Activated CD8-positive, alpha-beta memory T cell treated with anti-CD3 and anti-CD28 coated beads for 1 hour (primary cell): ENCODE results near the gene TNFAIP8L2.

Source experiments
- DNase-seq, 2 donors: peaks; one replicate each; pipeline ENCODE4 v3.0.0-alpha.2; 2020; ENCODE audit warnings: low read depth in 1 of 2; ENCODE audit errors: extremely low read depth in 1 of 2

TNFAIP8L2 gene

GRCh38 chr1:151156515-151156819 is at the start of gene TNFAIP8L2:
TSS of gene TNFAIP8L2 (plus strand) at chr1:151156649. CDS start at chr1:151158698, 2,049 bp downstream.
- peak; percentile 35 to 58 for DNase-seq

- DNase-seq: no peak
These were observed 49.6 kb upstream of the TNFAIP8L2 start for GRCh38 chr1:151106894-151107293.

- no peak for DNase-seq
These were observed 48.1 kb upstream of the TNFAIP8L2 start for GRCh38 chr1:151108331-151108730.

GRCh38 chr1:151113877-151114276 is 42.6 kb upstream of the TNFAIP8L2 start:
- no peak for DNase-seq

- no peak for DNase-seq
These were observed 31.6 kb upstream of the TNFAIP8L2 start for GRCh38 chr1:151124763-151125403.

GRCh38 chr1:151128800-151129199 is 27.6 kb upstream of the TNFAIP8L2 start:
- DNase-seq: no peak

- peak; percentile 50 to 59 for DNase-seq
These were observed 25.4 kb upstream of the TNFAIP8L2 start for GRCh38 chr1:151130987-151131586.

- DNase-seq: no peak
These were observed 24.6 kb upstream of the TNFAIP8L2 start for GRCh38 chr1:151131701-151132334.

- no peak for DNase-seq
These were observed 24.0 kb upstream of the TNFAIP8L2 start for GRCh38 chr1:151132335-151133017.

GRCh38 chr1:151133018-151133806 is 23.2 kb upstream of the TNFAIP8L2 start:
- DNase-seq: no peak

- no peak for DNase-seq
These were observed 22.1 kb upstream of the TNFAIP8L2 start for GRCh38 chr1:151134396-151134795.

GRCh38 chr1:151134991-151135390 is 21.5 kb upstream of the TNFAIP8L2 start:
- no peak for DNase-seq

- no peak for DNase-seq
These were observed 20.7 kb upstream of the TNFAIP8L2 start for GRCh38 chr1:151135433-151136385.

GRCh38 chr1:151137789-151138188 is 18.7 kb upstream of the TNFAIP8L2 start:
- DNase-seq: no peak

GRCh38 chr1:151142411-151143056 is 13.9 kb upstream of the TNFAIP8L2 start:
- DNase-seq: no peak

GRCh38 chr1:151143057-151143435 is 13.4 kb upstream of the TNFAIP8L2 start:
- DNase-seq: no peak

- DNase-seq: no peak
These were observed 12.5 kb upstream of the TNFAIP8L2 start for GRCh38 chr1:151143986-151144385.

GRCh38 chr1:151144474-151145303 is 11.8 kb upstream of the TNFAIP8L2 start:
- no peak for DNase-seq
